H9 (cell line): ENCODE measurements around the gene PPP1R2C. TPM values are rescaled to one million over a fixed set of nuclear protein-coding genes. Genes with fewer than 3 reads are reported as not detected.

Source experiments
- DNase-seq: peaks from one replicate; pipeline ENCODE4 v3.0.0-alpha.2; 2017
- H2AFZ ChIP-seq: one replicate; pipeline ENCODE4 v1.6.1; 2013; ENCODE audit warnings: mild to moderate bottlenecking, low read length, control low read depth, moderate library complexity
- H2AK5ac ChIP-seq: 2 replicates; pipeline ENCODE4 v1.6.1; 2013; ENCODE audit warnings: low read length, control low read depth, mixed read lengths; ENCODE audit not compliant: insufficient read length
- H2BK120ac ChIP-seq: one replicate; pipeline ENCODE4 v1.6.1; 2013; ENCODE audit warnings: low read depth, mild to moderate bottlenecking, low read length, control low read depth, inconsistent platforms; ENCODE audit not compliant: poor library complexity, severe bottlenecking
- H2BK12ac ChIP-seq: 2 replicates; pipeline ENCODE4 v1.6.1; 2013; ENCODE audit warnings: low read length, control low read depth, mixed read lengths, low read depth; ENCODE audit not compliant: insufficient read length
- H2BK15ac ChIP-seq: 2 replicates; pipeline ENCODE4 v1.6.1; 2013; ENCODE audit warnings: low read depth, low read length, control low read depth
- H2BK20ac ChIP-seq: one replicate; pipeline ENCODE4 v1.6.1; 2013; ENCODE audit warnings: low read depth, mild to moderate bottlenecking, low read length, control low read depth, inconsistent platforms; ENCODE audit not compliant: poor library complexity, severe bottlenecking
- H2BK5ac ChIP-seq: 2 replicates; pipeline ENCODE4 v1.6.1; 2013; ENCODE audit warnings: low read length, control low read depth, mixed read lengths; ENCODE audit not compliant: insufficient read length
- H3K14ac ChIP-seq: 2 replicates; pipeline ENCODE4 v1.6.1; 2013; ENCODE audit warnings: low read length, control low read depth; ENCODE audit not compliant: insufficient read depth
- H3K18ac ChIP-seq: 2 replicates; pipeline ENCODE4 v1.6.1; 2013; ENCODE audit warnings: low read depth, mild to moderate bottlenecking, mixed read lengths, low read length, control low read depth; ENCODE audit not compliant: insufficient read length
- H3K23ac ChIP-seq: 2 replicates; pipeline ENCODE4 v1.6.1; 2013; ENCODE audit warnings: low read length, control low read depth, mixed read lengths, low read depth; ENCODE audit not compliant: insufficient read length
- H3K23me2 ChIP-seq: 2 replicates; pipeline ENCODE4 v1.6.1; 2013; ENCODE audit warnings: low read depth, mild to moderate bottlenecking, mixed read lengths, low read length, control low read depth; ENCODE audit not compliant: insufficient read length, poor library complexity, severe bottlenecking
- H3K27ac ChIP-seq: 2 replicates; pipeline ENCODE4 v1.5.1; 2013; ENCODE audit warnings: low read length, control low read depth, mixed read lengths, low read depth; ENCODE audit not compliant: insufficient read length
- H3K27me3 ChIP-seq: 2 replicates; pipeline ENCODE4 v1.6.1; 2013; ENCODE audit warnings: low read length, control low read depth, inconsistent platforms; ENCODE audit not compliant: insufficient read depth
- H3K4ac ChIP-seq: 2 replicates; pipeline ENCODE4 v1.6.1; 2013; ENCODE audit warnings: low read depth, mild to moderate bottlenecking, control low read depth, inconsistent platforms, low read length, moderate library complexity
- H3K4me1 ChIP-seq: 2 replicates; pipeline ENCODE4 v1.6.1; 2013; ENCODE audit warnings: low read length, control low read depth, inconsistent platforms; ENCODE audit not compliant: insufficient read depth
- H3K4me2 ChIP-seq: 2 replicates; pipeline ENCODE4 v1.6.1; 2013; ENCODE audit warnings: low read length, control low read depth, mixed read lengths; ENCODE audit not compliant: insufficient read length, insufficient read depth
- H3K56ac ChIP-seq: 2 replicates; pipeline ENCODE4 v1.6.1; 2013; ENCODE audit warnings: low read depth, mild to moderate bottlenecking, mixed read lengths, low read length, control low read depth; ENCODE audit not compliant: insufficient read length
- H3K79me1 ChIP-seq: 2 replicates; pipeline ENCODE4 v1.6.1; 2013; ENCODE audit warnings: low read depth, mild to moderate bottlenecking, moderate library complexity, low read length, control low read depth, inconsistent platforms; ENCODE audit not compliant: insufficient read depth, poor library complexity, severe bottlenecking
- H3K79me2 ChIP-seq: 2 replicates; pipeline ENCODE4 v1.6.1; 2013; ENCODE audit warnings: low read length, control low read depth, inconsistent platforms; ENCODE audit not compliant: insufficient read depth
- H3K9ac ChIP-seq: 2 replicates; pipeline ENCODE4 v1.6.1; 2013; ENCODE audit warnings: low read length, control low read depth, mixed read lengths; ENCODE audit not compliant: insufficient read length; ENCODE audit errors: extremely low read depth
- H3K9me3 ChIP-seq: one replicate; pipeline ENCODE4 v1.6.1; 2013; ENCODE audit warnings: low read depth, low read length, inconsistent platforms; ENCODE audit not compliant: control insufficient read depth
- H3T11ph ChIP-seq: one replicate; pipeline ENCODE4 v1.6.1; 2013; ENCODE audit warnings: mild to moderate bottlenecking, low read length, control low read depth, inconsistent platforms
- H4K20me1 ChIP-seq: one replicate; pipeline ENCODE4 v1.6.1; 2013; ENCODE audit not compliant: control insufficient read depth, insufficient read length, insufficient read depth
- H4K5ac ChIP-seq: 2 replicates; pipeline ENCODE4 v1.6.1; 2013; ENCODE audit warnings: low read depth, mild to moderate bottlenecking, mixed read lengths, low read length, control low read depth; ENCODE audit not compliant: insufficient read length
- H4K8ac ChIP-seq: replicated peaks from 2 replicates; pipeline ENCODE4 v1.6.1; 2013; ENCODE audit warnings: low read length, control low read depth, mixed read lengths, low read depth; ENCODE audit not compliant: insufficient read length
- H4K91ac ChIP-seq: 2 replicates; pipeline ENCODE4 v1.6.1; 2013; ENCODE audit warnings: low read depth, mild to moderate bottlenecking, moderate library complexity, mixed read lengths, low read length, control low read depth; ENCODE audit not compliant: insufficient read length
- H3K27ac Mint-ChIP-seq, 3 experiments: 2 replicates in 2 of 3; 3 replicates in 1 of 3; pipeline ENCODE4 v1.8.0; 2020 to 2021; ENCODE audit warnings: mixed read lengths in 3 of 3, mild to moderate bottlenecking in 1 of 3, moderate library complexity in 1 of 3
- H3K27me3 Mint-ChIP-seq: 2 replicates; pipeline ENCODE4 v1.8.0; 2021; ENCODE audit warnings: low read depth, mild to moderate bottlenecking, moderate library complexity, mixed read lengths
- H3K36me3 Mint-ChIP-seq, 3 experiments: 2 replicates in 2 of 3; 3 replicates in 1 of 3; pipeline ENCODE4 v1.8.0; 2020 to 2021; ENCODE audit warnings: low read depth in 3 of 3, mixed read lengths in 3 of 3; ENCODE audit not compliant: insufficient read depth in 1 of 3
- H3K4me1 Mint-ChIP-seq, 2 experiments: 2 replicates each; pipeline ENCODE4 v1.8.0; 2020; ENCODE audit warnings: mixed read lengths in 2 of 2
- H3K4me3 Mint-ChIP-seq, 2 experiments: 2 replicates in 1 of 2; 3 replicates in 1 of 2; pipeline ENCODE4 v1.8.0; 2020 to 2021; ENCODE audit warnings: mild to moderate bottlenecking in 2 of 2, mixed read lengths in 2 of 2, moderate library complexity in 1 of 2
- H3K9me3 Mint-ChIP-seq, 2 experiments: 2 replicates in 1 of 2; 3 replicates in 1 of 2; pipeline ENCODE4 v1.8.0; 2020; ENCODE audit warnings: mild to moderate bottlenecking in 2 of 2, mixed read lengths in 2 of 2, moderate library complexity in 1 of 2
- WGBS: extraction: QIAGEN DNeasy Blood & Tissue Kit; methylation state at CpG from one replicate; pipeline ENCODE4 v1.1.7; 2013; ENCODE audit warnings: missing lambda C conversion rate, low lambda C conversion rate, mixed read lengths; ENCODE audit not compliant: insufficient read length; ENCODE audit errors: extremely low coverage; 5-methylcytosine and 5-hydroxymethylcytosine counted together
- total RNA-seq: library from RNA; stranded (reverse); gene quantifications from 2 replicates; pipeline ENCODE4 v1.2.1, GENCODE V29; 2021
- TF ChIP-seq, protein P1 (sequence below): fragments of 200-600 bp; sonication (generic); conservative IDR thresholded peaks from 3 replicates; pipeline ENCODE4 v1.8.0; 2021; ENCODE audit warnings: antibody characterized with exemption, mild to moderate bottlenecking

PPP1R2C gene
- total RNA-seq, 1 experiment from 2014 or later = not detected

DNA sequence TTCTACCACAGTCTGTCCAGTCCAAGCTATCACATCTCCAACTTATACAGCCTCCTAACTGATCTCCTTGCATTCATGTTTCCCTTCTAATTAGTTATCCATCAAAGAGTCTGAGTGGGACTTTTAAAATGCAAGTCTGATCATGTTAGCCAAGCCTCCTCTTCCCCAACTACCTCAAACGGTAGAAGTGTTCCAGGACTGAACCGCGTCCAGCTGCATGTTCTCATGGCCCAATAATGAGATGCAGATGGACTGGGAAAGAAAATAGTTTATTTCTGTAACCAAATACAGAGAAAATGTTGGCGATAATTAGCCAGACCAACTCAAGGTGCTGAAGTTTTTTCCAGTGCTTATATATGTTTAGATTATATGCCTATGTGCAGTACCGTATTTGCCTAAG lies 46.6 kb upstream of the PPP1R2C start:
- no peak overlapping the region for H3K4ac ChIP-seq
- H3K9ac ChIP-seq = no peak overlapping the region
- no peaks in the 10 kb centered on the region for H3K27me3 Mint-ChIP-seq
- no peaks in the 10 kb centered on the region for H3K79me1 ChIP-seq
- no peak overlapping the region for H2AK5ac ChIP-seq
- no peak overlapping the region for H2BK5ac ChIP-seq
- no peak overlapping the region for H3K27ac Mint-ChIP-seq
- no peak overlapping the region for H2BK120ac ChIP-seq
- H2AFZ ChIP-seq = no peak overlapping the region
- H2BK12ac ChIP-seq = no peak overlapping the region
- no peaks in the 10 kb centered on the region for H3K79me2 ChIP-seq
- no peaks in the 10 kb centered on the region for H3K27me3 ChIP-seq
- WGBS = no CpG with 5 or more reads among the region's 5 CpGs
- H4K91ac ChIP-seq = no peak overlapping the region
- H4K5ac ChIP-seq = no peak overlapping the region
- no peak overlapping the region for H3K4me2 ChIP-seq
- no peak overlapping the region for H2BK20ac ChIP-seq
- H3K9me3 Mint-ChIP-seq = peaks cover 52 to 88% of the 10 kb centered on the region in 2 experiments
- DNase-seq = no peak
- no peak overlapping the region for H3K27ac ChIP-seq
- H3K9me3 ChIP-seq = peaks cover under 1% of the 10 kb centered on the region
- H3K56ac ChIP-seq = no peak overlapping the region
- no peaks in the 10 kb centered on the region for H3K23me2 ChIP-seq
- peaks cover 19 to 23% of the 10 kb centered on the region in 2 experiments for H3K4me1 Mint-ChIP-seq
- no peak overlapping the region for H3K14ac ChIP-seq
- TF ChIP-seq, protein P1, sequence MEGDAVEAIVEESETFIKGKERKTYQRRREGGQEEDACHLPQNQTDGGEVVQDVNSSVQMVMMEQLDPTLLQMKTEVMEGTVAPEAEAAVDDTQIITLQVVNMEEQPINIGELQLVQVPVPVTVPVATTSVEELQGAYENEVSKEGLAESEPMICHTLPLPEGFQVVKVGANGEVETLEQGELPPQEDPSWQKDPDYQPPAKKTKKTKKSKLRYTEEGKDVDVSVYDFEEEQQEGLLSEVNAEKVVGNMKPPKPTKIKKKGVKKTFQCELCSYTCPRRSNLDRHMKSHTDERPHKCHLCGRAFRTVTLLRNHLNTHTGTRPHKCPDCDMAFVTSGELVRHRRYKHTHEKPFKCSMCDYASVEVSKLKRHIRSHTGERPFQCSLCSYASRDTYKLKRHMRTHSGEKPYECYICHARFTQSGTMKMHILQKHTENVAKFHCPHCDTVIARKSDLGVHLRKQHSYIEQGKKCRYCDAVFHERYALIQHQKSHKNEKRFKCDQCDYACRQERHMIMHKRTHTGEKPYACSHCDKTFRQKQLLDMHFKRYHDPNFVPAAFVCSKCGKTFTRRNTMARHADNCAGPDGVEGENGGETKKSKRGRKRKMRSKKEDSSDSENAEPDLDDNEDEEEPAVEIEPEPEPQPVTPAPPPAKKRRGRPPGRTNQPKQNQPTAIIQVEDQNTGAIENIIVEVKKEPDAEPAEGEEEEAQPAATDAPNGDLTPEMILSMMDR = no peak
- H4K20me1 ChIP-seq = no peaks in the 10 kb centered on the region
- no peak overlapping the region for H3K23ac ChIP-seq
- no peak overlapping the region for H3T11ph ChIP-seq
- peaks cover 32 to 80% (median 39%) of the 10 kb centered on the region in 3 experiments for H3K36me3 Mint-ChIP-seq
- no peak overlapping the region for H4K8ac ChIP-seq
- H2BK15ac ChIP-seq = no peak overlapping the region
- no peaks in the 10 kb centered on the region for H3K4me1 ChIP-seq
- H3K18ac ChIP-seq = no peak overlapping the region
- no peak overlapping the region for H3K4me3 Mint-ChIP-seq
